Lower leg skin (tissue), 3 donors: ENCODE data around the gene SGSH.

Experiments
- POLR2A ChIP-seq, 2 donors: fragments of 450-650 bp; IDR thresholded peaks; one replicate each; pipeline ENCODE4 v1.6.1; 2016 to 2017; ENCODE audit warnings: antibody characterized with exemption in 2 of 2, mild to moderate bottlenecking in 1 of 2, moderate library complexity in 1 of 2
- TF ChIP-seq, protein P1 (sequence below), 3 donors: fragments of 450-650 bp; IDR thresholded peaks; one replicate each; pipeline ENCODE4 v1.5.1; 2016; ENCODE audit warnings: antibody characterized with exemption in 3 of 3, mild to moderate bottlenecking in 3 of 3, moderate library complexity in 2 of 3

DNA sequence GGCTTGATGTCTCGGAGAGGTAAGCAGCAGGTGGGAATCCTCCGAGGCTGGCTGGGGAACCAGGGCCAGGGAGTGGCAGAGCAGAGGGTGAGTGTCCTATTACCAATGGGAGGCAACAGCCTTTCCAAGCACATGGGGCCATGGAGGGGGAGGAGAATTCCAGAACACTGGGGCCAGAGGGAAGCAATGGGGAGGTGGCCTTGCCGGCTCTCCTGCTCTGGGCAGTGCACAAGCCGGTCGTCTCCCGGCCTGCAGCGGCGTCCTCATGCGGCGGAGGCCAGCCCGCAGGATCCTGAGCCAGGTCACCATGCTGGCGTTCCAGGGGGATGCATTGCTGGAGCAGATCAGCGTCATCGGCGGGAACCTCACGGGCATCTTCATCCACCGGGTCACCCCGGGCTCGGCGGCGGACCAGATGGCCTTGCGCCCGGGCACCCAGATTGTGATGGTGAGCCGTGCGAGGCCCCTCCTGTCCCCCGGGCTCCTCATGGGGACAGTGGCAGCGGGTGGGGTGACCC is 21.9 kb downstream of the SGSH start:
- TF ChIP-seq, protein P1, sequence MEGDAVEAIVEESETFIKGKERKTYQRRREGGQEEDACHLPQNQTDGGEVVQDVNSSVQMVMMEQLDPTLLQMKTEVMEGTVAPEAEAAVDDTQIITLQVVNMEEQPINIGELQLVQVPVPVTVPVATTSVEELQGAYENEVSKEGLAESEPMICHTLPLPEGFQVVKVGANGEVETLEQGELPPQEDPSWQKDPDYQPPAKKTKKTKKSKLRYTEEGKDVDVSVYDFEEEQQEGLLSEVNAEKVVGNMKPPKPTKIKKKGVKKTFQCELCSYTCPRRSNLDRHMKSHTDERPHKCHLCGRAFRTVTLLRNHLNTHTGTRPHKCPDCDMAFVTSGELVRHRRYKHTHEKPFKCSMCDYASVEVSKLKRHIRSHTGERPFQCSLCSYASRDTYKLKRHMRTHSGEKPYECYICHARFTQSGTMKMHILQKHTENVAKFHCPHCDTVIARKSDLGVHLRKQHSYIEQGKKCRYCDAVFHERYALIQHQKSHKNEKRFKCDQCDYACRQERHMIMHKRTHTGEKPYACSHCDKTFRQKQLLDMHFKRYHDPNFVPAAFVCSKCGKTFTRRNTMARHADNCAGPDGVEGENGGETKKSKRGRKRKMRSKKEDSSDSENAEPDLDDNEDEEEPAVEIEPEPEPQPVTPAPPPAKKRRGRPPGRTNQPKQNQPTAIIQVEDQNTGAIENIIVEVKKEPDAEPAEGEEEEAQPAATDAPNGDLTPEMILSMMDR (IDR thresholded peaks at IDR 0.05): no peak
- TF ChIP-seq POLR2A (IDR thresholded peaks at IDR 0.05): no peak
